Breast epithelium (tissue), 4 donors: ENCODE data around the gene PLEKHA5. TPM values are rescaled to one million over a fixed set of nuclear protein-coding genes. Genes with fewer than 3 reads are reported as not detected.

Experiments
- DNase-seq, 2 donors: peaks; one replicate each; pipeline ENCODE4 v3.0.0-alpha.2; 2019; ENCODE audit warnings: low spot score in 2 of 2
- H3K27ac ChIP-seq, 2 donors: fragments of 200-600 bp; sonication (generic) in 1 of 2; one replicate each; pipeline ENCODE4 v1.5.1; 2016 to 2019; ENCODE audit warnings: mild to moderate bottlenecking in 1 of 2
- H3K27me3 ChIP-seq, 2 donors: fragments of 200-600 bp; sonication (generic) in 1 of 2; one replicate each; pipeline versions ENCODE4 v1.5.1 to v1.6.0; 2017 to 2019; ENCODE audit warnings: control low read depth in 1 of 2, mild to moderate bottlenecking in 1 of 2
- H3K36me3 ChIP-seq: fragments of 200-600 bp; one replicate; pipeline ENCODE4 v1.5.1; 2019
- H3K4me1 ChIP-seq, 2 donors: fragments of 200-600 bp; sonication (generic); one replicate each; pipeline ENCODE4 v1.5.1; 2016 to 2019; ENCODE audit warnings: control low read depth in 1 of 2
- H3K4me3 ChIP-seq, 3 donors: fragments of 200-600 bp; sonication (generic); 1 replicate in 2 of 3; 2 replicates in 1 of 3; pipeline ENCODE4 v1.5.1; 2016 to 2019; ENCODE audit warnings: mild to moderate bottlenecking in 3 of 3, moderate library complexity in 2 of 3
- H3K9me3 ChIP-seq, 2 donors: fragments of 200-600 bp; sonication (generic) in 1 of 2; one replicate each; pipeline ENCODE4 v1.5.1; 2016 to 2019; ENCODE audit warnings: control low read depth in 1 of 2
- CTCF ChIP-seq, 3 donors: fragments of 450-650 bp; IDR thresholded peaks; one replicate each; pipeline ENCODE4 v1.5.1; 2016 to 2017; ENCODE audit warnings: antibody characterized with exemption in 3 of 3, mild to moderate bottlenecking in 3 of 3, moderate library complexity in 3 of 3
- POLR2A ChIP-seq: fragments of 450-650 bp; IDR thresholded peaks from one replicate; pipeline ENCODE4 v1.6.1; 2016; ENCODE audit warnings: antibody characterized with exemption, mild to moderate bottlenecking, moderate library complexity
- POLR2AphosphoS5 ChIP-seq, 3 donors: sonication (generic); formaldehyde crosslinking; IDR thresholded peaks; one replicate each; pipeline ENCODE4 v1.6.1; 2017; ENCODE audit warnings: antibody characterized with exemption in 3 of 3
- intact Hi-C: fragments of 100-400 bp; cut with DNase I; formaldehyde crosslinking; loops from one replicate; pipeline ENCODE4 v1.15.1; 2023; ENCODE audit warnings: low total_unique reads
- total RNA-seq, 3 donors: library from RNA; depleted of rRNA; stranded (reverse); fragments of >200 nt; gene quantifications; one replicate each; pipeline ENCODE4 v1.1.0, GENCODE V29; 2016

Gene PLEKHA5
- total RNA-seq, 3 donors from 2014 or later = 21.1 to 55.5 (median 49.8) TPM

- DNase-seq = no peak
- no peak overlapping the region for H3K27ac ChIP-seq
- no peak overlapping the region for H3K4me3 ChIP-seq
- no peaks in the 10 kb centered on the region for H3K4me1 ChIP-seq
- intact Hi-C loops = no loop called here
- H3K27me3 ChIP-seq = no peaks in the 10 kb centered on the region
- no peak for TF ChIP-seq POLR2A
- no peak for TF ChIP-seq CTCF (IDR thresholded peaks at IDR 0.05)
- no peak for TF ChIP-seq POLR2AphosphoS5 (IDR thresholded peaks at IDR 0.05)
- H3K36me3 ChIP-seq = no peaks in the 10 kb centered on the region
- no peaks in the 10 kb centered on the region for H3K9me3 ChIP-seq
Observed at GRCh38 chr12:19138956-19139355, 9.4 kb downstream of the PLEKHA5 start.

- Histone ChIP-seq H3K36me3 (no peaks in the 10 kb centered on the region), H3K27ac (no peak overlapping the region), H3K9me3 (no peaks in the 10 kb centered on the region), H3K27me3 (no peaks in the 10 kb centered on the region), H3K4me1 (no peaks in the 10 kb centered on the region), H3K4me3 (no peak overlapping the region)
- intact Hi-C loops = no loop called here
- TF ChIP-seq CTCF (IDR thresholded peaks at IDR 0.05) = no peak
- no peak for TF ChIP-seq POLR2A
- TF ChIP-seq POLR2AphosphoS5 (IDR thresholded peaks at IDR 0.05) = no peak
- DNase-seq = no peak
Observed at GRCh38 chr12:19139615-19140194, 10.2 kb downstream of the PLEKHA5 start.

DNA sequence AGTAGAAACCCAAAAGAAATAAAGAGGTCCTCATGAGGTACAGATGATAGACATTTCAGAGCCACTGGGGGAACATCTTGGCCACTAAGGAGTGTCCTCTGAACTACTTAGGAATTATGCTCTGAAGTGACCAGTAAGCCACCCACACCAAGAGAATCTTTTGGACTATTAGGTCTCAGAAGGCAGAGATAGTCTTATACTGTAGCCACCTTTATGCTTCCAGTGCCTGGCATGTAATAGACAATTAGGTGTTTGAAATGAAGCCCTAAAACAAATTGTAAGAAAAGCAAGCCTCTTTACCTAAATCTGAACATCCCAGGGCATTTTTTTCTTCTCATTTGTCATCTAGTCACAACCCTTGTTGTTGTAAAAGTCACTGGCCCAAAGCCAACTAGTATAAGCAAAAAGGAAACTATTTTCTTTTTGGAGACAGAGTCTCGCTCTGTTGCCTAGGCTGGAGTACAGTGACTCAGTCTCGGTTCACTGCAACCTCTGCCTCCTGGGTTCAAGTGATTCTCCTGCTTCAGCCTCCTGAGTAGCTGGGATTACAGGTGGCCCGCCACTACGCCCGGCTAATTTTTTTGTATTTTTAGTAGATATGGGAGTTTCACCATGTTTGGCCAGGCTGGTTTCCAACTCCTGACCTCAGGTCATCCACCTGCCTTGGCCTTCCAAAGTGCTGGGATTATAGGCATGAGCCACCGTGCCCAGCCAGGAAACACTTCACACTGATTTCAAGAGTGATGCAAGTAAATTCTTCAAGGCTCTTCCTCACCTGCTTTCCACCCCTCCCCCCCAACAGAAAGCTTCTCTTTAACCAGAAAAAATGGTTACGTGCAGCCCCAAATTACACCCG lies 11.1 kb downstream of the PLEKHA5 start:
- no peak for DNase-seq
- Histone ChIP-seq H3K4me3 (no peak overlapping the region), H3K27me3 (no peaks in the 10 kb centered on the region), H3K9me3 (no peaks in the 10 kb centered on the region), H3K27ac (no peak overlapping the region), H3K36me3 (no peaks in the 10 kb centered on the region), H3K4me1 (no peaks in the 10 kb centered on the region)
- intact Hi-C loops = no loop called here
- TF ChIP-seq POLR2AphosphoS5 (IDR thresholded peaks at IDR 0.05) (no peak), CTCF (IDR thresholded peaks at IDR 0.05) (no peak), POLR2A (no peak)

DNA sequence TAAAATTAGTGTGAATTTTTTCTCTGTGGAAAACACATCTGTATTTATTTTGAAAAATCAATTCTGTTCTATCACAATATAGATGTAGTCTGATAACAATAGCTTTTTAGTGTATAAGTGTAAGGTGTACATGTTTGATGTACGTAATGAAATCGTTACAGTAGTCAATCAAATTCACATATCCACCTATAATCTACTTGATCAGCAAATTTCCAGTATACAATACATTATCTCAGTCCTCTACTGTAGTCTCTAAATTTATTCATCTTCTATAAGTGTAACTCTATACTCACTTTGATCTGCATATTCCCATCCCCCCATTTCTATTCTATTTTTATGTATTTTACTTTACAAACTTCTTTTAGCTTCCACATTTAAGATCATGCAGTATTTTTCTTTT lies 13.0 kb downstream of the PLEKHA5 start:
- TF ChIP-seq CTCF (IDR thresholded peaks at IDR 0.05) (no peak), POLR2AphosphoS5 (IDR thresholded peaks at IDR 0.05) (no peak), POLR2A (no peak)
- no peak for DNase-seq
- H3K27me3 ChIP-seq = no peaks in the 10 kb centered on the region
- H3K9me3 ChIP-seq = no peaks in the 10 kb centered on the region
- no peaks in the 10 kb centered on the region for H3K4me1 ChIP-seq
- no peaks in the 10 kb centered on the region for H3K36me3 ChIP-seq
- H3K4me3 ChIP-seq = no peak overlapping the region
- intact Hi-C loops = no loop called here
- H3K27ac ChIP-seq = no peak overlapping the region

GRCh38 chr12:19144287-19144686 lies 14.8 kb downstream of the PLEKHA5 start:
- intact Hi-C loops = no loop called here
- Histone ChIP-seq H3K9me3 (no peaks in the 10 kb centered on the region), H3K27me3 (no peaks in the 10 kb centered on the region), H3K4me3 (no peak overlapping the region), H3K4me1 (no peaks in the 10 kb centered on the region), H3K36me3 (no peaks in the 10 kb centered on the region), H3K27ac (no peak overlapping the region)
- no peak for DNase-seq
- no peak for TF ChIP-seq POLR2A
- no peak for TF ChIP-seq CTCF (IDR thresholded peaks at IDR 0.05)
- TF ChIP-seq POLR2AphosphoS5 (IDR thresholded peaks at IDR 0.05) = no peak
